Measurements from ENCODE around the gene A2ML1.

DNA sequence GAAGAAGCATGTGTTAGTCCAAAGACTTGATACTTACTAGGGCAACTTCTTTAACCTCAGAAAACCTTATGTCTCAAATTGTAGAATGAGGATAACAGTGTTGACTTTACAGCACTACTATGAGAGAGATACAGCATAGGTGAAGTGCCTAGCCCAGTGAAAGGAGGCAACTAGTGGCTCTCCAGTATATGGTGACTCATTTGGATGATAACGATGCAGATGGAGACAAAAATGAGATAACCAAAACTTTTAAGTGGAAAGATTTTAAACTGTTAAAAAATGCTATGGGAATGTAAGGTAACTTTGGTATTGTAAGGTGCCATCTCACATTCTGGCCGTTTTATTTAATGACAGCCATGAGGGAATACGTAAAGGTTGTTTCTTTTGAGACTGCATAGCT, 94.6 kb downstream of the A2ML1 start:
- no peak for TF ChIP-seq POLR2A (IDR thresholded peaks at IDR 0.05)
- TF ChIP-seq, protein P1, sequence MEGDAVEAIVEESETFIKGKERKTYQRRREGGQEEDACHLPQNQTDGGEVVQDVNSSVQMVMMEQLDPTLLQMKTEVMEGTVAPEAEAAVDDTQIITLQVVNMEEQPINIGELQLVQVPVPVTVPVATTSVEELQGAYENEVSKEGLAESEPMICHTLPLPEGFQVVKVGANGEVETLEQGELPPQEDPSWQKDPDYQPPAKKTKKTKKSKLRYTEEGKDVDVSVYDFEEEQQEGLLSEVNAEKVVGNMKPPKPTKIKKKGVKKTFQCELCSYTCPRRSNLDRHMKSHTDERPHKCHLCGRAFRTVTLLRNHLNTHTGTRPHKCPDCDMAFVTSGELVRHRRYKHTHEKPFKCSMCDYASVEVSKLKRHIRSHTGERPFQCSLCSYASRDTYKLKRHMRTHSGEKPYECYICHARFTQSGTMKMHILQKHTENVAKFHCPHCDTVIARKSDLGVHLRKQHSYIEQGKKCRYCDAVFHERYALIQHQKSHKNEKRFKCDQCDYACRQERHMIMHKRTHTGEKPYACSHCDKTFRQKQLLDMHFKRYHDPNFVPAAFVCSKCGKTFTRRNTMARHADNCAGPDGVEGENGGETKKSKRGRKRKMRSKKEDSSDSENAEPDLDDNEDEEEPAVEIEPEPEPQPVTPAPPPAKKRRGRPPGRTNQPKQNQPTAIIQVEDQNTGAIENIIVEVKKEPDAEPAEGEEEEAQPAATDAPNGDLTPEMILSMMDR (IDR thresholded peaks at IDR 0.05), result no peak
